Measurements from ENCODE around the gene KCNJ8.
A peak's percentile ranks its signal among the peaks of the same experiment; 100 is the strongest.
"Not testable (repeated sequence)": the region's sequence is repeated elsewhere in the genome, so short reads cannot be mapped to it uniquely, and the experiment has no call there.

KCNJ8 gene

GRCh38 chr12:21774358-21775132 lies at the start of gene KCNJ8:
KCNJ8 (minus strand) TSS chr12:21774706; CDS start chr12:21773616, 1,090 bp downstream.
- DNase-seq (ENCODE audit: insufficient read length, low spot score) (peak; percentile 24), FAIRE-seq (no peak)

- FAIRE-seq: no peak
- DNase-seq (ENCODE audit: insufficient read length, low spot score): no peak
These were observed 49.1 kb upstream of the KCNJ8 start for GRCh38 chr12:21823581-21823980.

DNA sequence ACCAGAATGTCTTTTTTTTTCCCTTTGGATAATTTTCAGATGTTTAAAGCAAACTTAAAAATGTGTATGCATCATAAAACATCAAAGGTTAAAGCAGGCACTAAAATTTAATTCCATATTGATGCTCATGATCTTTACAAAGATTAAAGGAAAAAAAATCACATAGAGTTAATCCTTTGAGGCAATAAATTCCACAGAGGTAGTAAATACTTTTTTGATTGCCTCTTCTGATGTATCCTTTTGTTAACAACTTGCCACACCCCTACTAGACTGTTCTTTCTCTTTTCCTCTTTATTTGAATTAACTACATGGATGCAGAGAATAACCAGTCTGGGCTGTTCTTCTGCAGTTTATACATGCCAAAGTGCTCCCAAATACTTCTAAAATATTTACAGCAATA lies 45.2 kb upstream of the KCNJ8 start:
- FAIRE-seq (no peak), DNase-seq (ENCODE audit: insufficient read length, low spot score) (no peak)

DNA sequence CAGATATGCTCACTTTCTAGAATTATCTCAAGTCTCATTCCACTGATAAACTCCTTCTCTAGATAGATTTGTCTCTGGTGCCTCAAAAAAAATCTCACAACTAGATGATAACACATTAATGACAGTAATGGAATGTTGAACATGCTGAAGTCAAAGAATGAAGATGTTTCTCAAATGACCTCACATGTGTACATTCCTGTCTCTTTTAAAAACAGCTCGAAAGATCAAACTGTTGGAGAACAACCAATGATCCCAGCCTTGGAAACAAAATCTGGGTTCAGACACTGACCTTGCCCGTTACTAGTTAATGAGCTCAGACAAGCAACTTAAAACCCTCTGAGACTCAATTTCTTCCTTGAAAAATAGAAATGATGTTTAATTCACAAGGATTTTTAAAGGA lies 44.7 kb upstream of the KCNJ8 start:
- FAIRE-seq: no peak
- no peak for DNase-seq (ENCODE audit: insufficient read length, low spot score)

DNA sequence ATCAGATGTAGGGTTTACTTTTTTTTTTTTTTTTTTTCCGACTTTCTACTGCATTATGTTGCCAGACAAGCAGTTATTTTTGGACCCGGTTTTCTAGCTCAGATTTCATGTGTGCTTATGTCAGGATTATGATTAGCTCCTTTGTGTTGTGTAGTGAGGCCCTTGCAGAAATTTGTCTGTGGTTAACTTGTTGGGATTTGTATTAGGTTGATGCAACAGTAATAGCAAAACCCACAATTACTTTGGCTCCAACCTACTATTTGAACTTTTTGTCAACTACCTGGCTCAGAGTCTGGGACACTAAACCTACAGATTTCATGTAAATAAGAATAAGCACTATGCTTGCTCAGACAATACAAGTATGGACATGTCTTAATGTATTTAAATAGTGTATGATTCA lies 44.1 kb upstream of the KCNJ8 start:
- DNase-seq (ENCODE audit: insufficient read length, low spot score) (no peak), FAIRE-seq (no peak)

DNA sequence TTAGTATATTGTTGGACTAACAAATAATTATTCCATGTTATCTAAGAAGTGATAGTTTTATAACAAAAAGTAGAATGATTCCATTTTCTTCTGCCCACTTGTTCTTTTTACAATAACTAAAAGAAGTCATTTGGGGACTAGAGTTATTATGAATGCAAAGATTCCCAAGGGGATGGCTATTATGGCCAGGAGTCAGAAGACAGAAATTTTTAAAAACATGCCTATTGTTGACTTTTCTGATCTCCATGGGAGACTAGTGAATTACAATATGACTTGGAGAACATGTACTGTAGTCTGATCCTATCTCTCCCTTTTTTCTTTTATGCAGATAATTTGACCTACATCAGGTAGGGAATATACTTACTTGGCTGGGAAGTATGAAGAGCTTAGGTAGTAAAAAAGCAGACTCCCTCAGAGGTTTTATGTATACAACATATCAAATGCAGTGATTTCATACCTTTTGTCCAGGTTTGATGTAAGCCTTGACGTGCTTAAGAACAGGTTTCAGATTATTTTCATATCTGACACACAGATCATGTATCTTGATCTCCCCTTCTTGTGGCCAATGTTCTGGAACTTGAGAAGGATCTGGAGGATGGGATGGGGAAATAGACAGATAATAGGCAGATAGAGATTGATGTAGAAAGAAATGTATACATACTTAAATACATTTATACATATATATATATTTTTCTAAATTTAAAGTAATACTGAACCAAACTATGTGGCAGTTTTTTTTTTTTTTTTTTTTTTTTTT lies 41.0 kb upstream of the KCNJ8 start:
- FAIRE-seq: no peak

GRCh38 chr12:21814814-21815213 lies 40.3 kb upstream of the KCNJ8 start:
- no peak for FAIRE-seq

More for the DNA sequence above, 41.0 kb upstream of the KCNJ8 start:
- DNase-seq (ENCODE audit: insufficient read length, low spot score): no peak

GRCh38 chr12:21814327-21814726 lies 39.8 kb upstream of the KCNJ8 start:
- no peak for DNase-seq (ENCODE audit: insufficient read length, low spot score)
- FAIRE-seq: no peak

More at GRCh38 chr12:21814814-21815213, 40.3 kb upstream of the KCNJ8 start:
- DNase-seq (ENCODE audit: insufficient read length, low spot score): no peak

DNA sequence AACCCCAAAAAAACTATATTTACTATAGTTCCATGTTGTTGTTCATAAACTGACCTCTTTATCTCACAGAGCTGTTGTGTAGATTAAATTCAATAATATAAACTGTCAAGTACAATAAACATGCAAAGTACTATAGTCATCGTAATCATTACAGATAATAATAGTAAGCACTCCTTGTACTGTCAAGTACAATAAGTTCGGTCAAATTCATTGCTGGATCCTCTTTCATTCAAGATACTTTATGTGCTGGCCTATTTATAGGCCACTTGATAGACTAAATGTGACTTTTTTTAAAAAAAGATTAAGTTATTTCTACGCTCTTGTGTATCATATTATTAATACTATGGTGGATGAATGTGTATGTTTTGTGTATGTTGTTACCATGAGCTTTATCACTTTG lies 39.2 kb upstream of the KCNJ8 start:
- no peak for DNase-seq (ENCODE audit: insufficient read length, low spot score)
- FAIRE-seq: no peak

- DNase-seq (ENCODE audit: insufficient read length, low spot score): no peak
- FAIRE-seq: no peak
These were observed 38.6 kb upstream of the KCNJ8 start for GRCh38 chr12:21813125-21813524.

DNA sequence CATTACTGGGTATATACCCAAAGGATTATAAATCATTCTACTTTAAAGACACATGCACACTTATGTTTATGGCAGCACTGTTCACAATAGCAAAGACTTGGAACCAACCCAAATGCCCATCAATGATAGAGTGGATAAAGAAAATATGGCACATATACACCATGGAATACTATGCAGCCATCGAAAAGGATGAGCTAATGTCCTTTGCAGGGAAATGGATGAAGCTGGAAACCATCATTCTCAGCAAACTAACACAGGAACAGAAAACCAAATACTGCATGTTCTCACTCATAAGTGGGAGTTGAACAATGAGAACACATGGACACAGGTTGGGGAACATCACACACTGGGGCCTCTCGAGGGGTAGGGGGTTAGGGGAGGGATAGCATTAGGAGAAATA lies 37.8 kb upstream of the KCNJ8 start:
- not testable (repeated sequence) for FAIRE-seq; DNase-seq (ENCODE audit: insufficient read length, low spot score)

DNA sequence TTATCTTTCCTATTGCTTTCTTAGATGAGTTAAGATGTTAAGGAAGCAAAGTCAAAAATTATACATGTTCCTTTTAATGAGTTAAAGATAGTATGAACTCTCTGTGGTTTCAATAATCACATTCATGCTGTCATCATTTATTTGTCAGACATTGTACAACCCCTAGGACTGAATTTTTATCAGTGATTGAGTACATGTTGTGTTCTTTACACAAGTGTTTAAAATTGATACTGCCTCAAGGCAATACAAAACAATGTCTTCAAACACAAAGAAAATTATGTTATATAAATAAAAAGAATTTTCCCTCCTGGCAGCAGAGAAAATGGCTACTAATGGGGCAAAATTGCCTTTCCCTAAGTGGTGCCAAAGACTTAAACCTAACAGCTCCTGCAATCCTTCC lies 34.6 kb upstream of the KCNJ8 start:
- DNase-seq (ENCODE audit: insufficient read length, low spot score) (no peak), FAIRE-seq (no peak)

GRCh38 chr12:21806255-21806654 lies 31.7 kb upstream of the KCNJ8 start:
- no peak for DNase-seq (ENCODE audit: insufficient read length, low spot score)
- no peak for FAIRE-seq

GRCh38 chr12:21801522-21802288 lies 27.2 kb upstream of the KCNJ8 start:
- DNase-seq (ENCODE audit: insufficient read length, low spot score): no peak
- no peak for FAIRE-seq

- FAIRE-seq (no peak), DNase-seq (ENCODE audit: insufficient read length, low spot score) (no peak)
These were observed 25.5 kb upstream of the KCNJ8 start for GRCh38 chr12:21800011-21800410.

DNA sequence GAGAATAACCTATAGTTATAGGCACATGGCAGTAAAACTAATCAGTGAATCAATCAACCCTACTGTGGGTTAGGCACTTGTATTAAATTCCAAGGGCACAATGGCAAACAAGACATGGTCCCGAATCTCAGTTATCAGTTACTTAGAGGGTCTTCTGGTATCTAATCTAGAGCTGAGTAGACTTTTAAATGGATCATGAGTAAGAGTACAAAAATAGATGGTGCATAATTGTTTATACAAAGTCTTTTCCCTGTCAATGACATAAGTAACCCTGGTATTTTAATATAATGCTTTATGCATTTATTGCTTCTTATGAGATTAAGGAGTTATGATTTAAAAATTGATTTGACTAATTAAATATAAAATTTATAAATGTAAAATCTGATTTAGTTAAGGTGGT lies 23.0 kb upstream of the KCNJ8 start:
- DNase-seq (ENCODE audit: insufficient read length, low spot score): no peak
- FAIRE-seq: no peak

GRCh38 chr12:21795648-21796328 lies 21.3 kb upstream of the KCNJ8 start:
- no peak for DNase-seq (ENCODE audit: insufficient read length, low spot score)
- FAIRE-seq: no peak

DNA sequence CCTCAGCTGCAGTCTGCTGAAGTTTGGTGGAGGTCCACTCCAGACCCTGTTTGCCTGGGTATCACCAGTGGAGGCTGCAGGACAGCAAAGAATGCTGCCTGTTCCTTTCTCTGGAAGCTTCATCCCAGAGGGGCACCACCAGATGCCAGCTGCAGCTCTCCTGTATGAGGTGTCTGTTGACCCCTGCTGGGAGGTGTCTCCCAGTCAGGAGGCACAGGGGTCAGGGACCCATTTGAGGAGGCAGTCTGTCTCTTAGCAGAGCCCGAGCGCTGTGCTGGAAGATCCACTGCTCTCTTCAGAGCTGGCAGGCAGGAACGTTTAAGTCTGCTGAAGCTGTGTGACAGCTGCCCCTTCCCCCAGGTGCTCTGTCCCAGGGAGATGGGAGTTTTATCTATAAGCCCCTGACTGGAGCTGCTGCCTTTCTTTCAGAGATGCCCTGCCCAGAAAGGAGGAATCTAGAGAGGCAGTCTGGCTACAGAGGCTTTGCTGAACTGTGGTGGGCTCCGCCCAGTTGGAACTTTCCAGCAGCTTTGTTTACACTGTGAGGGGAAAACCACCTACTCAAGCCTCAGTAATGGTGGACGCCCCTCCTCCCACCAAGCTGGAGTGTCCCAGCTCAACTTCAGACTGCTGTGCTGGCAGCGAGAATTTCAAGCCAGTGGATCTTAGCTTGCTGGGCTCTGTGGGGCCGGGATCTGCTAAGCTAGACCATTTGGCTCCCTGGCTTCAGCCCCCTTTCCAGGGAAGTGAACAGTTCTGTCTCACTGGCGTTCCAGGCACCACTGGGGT lies 20.5 kb upstream of the KCNJ8 start:
- FAIRE-seq; DNase-seq (ENCODE audit: insufficient read length, low spot score): not testable (repeated sequence)

GRCh38 chr12:21789687-21790086 lies 15.2 kb upstream of the KCNJ8 start:
- FAIRE-seq; DNase-seq (ENCODE audit: insufficient read length, low spot score): not testable (repeated sequence)
